ENCODE measurements around the gene ADARB2. TPM values are rescaled to one million over a fixed set of nuclear protein-coding genes. Genes with fewer than 3 reads are reported as not detected.
A peak's percentile ranks its signal among the peaks of the same experiment; 100 is the strongest.

Gene ADARB2
- total RNA-seq, 1 donor from 2014 or later, result 1.2 TPM

DNA sequence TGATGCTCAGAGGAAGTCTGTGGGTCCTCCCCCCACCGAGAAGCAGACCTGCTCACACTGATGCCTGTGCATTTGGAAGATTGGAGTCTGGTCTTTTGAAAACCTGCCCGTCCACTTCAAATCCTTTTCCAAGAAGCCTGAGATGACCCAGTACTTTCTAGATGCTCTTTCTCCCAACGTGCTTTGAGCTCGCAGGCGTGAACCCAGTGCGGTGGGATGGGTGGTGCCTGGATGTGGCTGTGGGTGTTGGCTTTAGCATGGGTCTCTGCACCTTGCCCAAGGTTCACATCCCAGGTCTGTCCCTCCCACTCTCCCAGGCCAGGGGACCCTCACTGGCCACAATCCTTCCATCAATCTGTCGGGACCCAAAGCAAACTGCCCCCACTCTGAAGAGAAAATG, 170.2 kb downstream of the ADARB2 start:
- no peak overlapping the region for H3K27ac ChIP-seq
- ATAC-seq, result no peak
- DNase-seq, result peak; percentile 37
- H3K4me3 ChIP-seq, result no peak overlapping the region
- intact Hi-C loops (cut with DNase I), result no loop called here
- H3K4me1 ChIP-seq, result no peaks in the 10 kb centered on the region
- no peaks in the 10 kb centered on the region for H3K27me3 ChIP-seq
- H3K36me3 ChIP-seq, result no peaks in the 10 kb centered on the region
- no peaks in the 10 kb centered on the region for H3K9me3 ChIP-seq
- TF ChIP-seq, protein P1, sequence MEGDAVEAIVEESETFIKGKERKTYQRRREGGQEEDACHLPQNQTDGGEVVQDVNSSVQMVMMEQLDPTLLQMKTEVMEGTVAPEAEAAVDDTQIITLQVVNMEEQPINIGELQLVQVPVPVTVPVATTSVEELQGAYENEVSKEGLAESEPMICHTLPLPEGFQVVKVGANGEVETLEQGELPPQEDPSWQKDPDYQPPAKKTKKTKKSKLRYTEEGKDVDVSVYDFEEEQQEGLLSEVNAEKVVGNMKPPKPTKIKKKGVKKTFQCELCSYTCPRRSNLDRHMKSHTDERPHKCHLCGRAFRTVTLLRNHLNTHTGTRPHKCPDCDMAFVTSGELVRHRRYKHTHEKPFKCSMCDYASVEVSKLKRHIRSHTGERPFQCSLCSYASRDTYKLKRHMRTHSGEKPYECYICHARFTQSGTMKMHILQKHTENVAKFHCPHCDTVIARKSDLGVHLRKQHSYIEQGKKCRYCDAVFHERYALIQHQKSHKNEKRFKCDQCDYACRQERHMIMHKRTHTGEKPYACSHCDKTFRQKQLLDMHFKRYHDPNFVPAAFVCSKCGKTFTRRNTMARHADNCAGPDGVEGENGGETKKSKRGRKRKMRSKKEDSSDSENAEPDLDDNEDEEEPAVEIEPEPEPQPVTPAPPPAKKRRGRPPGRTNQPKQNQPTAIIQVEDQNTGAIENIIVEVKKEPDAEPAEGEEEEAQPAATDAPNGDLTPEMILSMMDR (IDR thresholded peaks at IDR 0.05), result no peak

DNA sequence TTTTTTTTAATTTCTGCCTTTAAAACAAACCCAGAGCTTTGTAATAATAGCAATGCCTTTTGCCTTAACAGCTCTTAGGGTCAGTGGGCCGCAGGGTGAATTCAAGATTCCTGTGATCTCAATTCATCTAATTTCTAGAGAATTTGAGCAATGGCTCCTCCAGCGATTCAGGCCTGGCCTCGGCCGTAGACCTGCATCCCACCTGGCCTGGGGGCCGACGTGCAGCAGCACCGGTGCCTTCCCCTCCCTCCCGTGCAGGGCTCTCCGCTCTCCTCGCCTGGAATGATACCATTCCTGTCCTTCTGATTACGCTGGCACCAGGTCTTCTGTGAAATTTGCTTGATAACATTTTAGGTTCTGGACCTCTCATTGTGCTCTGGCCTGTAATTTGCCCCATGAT, 172.5 kb downstream of the ADARB2 start:
- no peak overlapping the region for H3K4me3 ChIP-seq
- H3K4me1 ChIP-seq, result no peaks in the 10 kb centered on the region
- intact Hi-C loops (cut with DNase I), result no loop called here
- H3K27ac ChIP-seq, result no peak overlapping the region
- no peaks in the 10 kb centered on the region for H3K27me3 ChIP-seq
- no peak for ATAC-seq
- H3K9me3 ChIP-seq, result no peaks in the 10 kb centered on the region
- H3K36me3 ChIP-seq, result no peaks in the 10 kb centered on the region
- peak; percentile 29 for DNase-seq
- TF ChIP-seq, protein P1 (IDR thresholded peaks at IDR 0.05), result no peak

DNA sequence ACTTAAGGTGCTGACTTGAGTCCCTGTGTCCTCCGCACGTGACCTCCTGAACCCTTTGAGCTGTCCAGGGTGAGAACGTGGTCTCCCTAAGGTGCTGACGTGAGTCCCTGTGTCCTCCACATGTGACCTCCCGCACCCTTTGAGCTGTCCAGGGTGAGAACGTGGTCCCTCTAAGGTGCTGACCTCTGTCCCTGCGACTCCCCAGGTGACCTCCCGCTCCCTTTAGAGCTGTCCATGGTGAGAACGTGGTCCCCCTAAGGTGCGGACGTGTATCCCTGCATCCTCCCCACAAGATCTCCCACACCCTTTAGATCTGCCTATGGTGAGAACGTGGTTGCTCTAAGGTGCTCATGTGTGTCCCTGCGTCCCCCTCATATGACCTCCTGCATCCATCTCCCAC, 174.3 kb downstream of the ADARB2 start:
- Histone ChIP-seq H3K36me3 (no peaks in the 10 kb centered on the region), H3K27me3 (no peaks in the 10 kb centered on the region), H3K27ac (no peak overlapping the region), H3K9me3 (no peaks in the 10 kb centered on the region), H3K4me1 (no peaks in the 10 kb centered on the region), H3K4me3 (no peak overlapping the region)
- intact Hi-C loops (cut with DNase I), result no loop called here
- DNase-seq (no peak), ATAC-seq (peak; percentile 19)
- TF ChIP-seq, protein P1 (IDR thresholded peaks at IDR 0.05), result no peak

DNA sequence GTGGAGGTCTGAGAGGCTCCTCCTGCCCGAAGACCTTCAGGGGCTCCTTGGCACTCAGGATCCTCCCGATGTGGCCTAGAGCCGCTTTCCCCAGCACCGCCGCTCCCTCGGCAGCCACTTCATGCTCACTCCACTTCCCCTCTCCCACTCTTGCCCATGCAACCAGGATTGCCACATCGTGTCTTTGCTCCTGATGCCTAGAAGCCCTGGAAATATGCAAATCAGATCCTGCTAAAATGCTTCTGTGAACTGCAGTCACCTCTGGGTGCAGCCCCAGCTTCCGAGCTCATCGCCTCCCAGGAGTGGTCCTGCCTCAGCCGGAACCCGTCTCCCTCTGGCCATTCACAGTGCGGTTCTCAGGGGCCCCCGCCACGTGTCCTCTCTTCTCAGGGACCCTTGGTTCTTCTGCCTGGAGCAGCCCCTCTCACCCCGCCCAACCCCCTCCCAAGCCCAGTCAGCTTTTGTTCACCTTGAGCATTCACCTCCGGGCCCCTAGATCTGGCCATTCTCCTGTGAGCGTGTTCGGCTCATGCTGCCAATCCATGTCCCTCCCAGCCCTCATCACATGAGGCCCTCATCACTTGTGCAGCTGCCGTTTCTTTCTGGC, 175.5 kb downstream of the ADARB2 start:
- TF ChIP-seq, protein P1 (IDR thresholded peaks at IDR 0.05), result no peak
- Histone ChIP-seq H3K27me3 (no peaks in the 10 kb centered on the region), H3K4me3 (no peak overlapping the region), H3K4me1 (no peaks in the 10 kb centered on the region), H3K9me3 (no peaks in the 10 kb centered on the region), H3K36me3 (no peaks in the 10 kb centered on the region), H3K27ac (no peak overlapping the region)
- ATAC-seq (peak; percentile 8), DNase-seq (no peak)
- intact Hi-C loops (cut with DNase I), result no loop called here

DNA sequence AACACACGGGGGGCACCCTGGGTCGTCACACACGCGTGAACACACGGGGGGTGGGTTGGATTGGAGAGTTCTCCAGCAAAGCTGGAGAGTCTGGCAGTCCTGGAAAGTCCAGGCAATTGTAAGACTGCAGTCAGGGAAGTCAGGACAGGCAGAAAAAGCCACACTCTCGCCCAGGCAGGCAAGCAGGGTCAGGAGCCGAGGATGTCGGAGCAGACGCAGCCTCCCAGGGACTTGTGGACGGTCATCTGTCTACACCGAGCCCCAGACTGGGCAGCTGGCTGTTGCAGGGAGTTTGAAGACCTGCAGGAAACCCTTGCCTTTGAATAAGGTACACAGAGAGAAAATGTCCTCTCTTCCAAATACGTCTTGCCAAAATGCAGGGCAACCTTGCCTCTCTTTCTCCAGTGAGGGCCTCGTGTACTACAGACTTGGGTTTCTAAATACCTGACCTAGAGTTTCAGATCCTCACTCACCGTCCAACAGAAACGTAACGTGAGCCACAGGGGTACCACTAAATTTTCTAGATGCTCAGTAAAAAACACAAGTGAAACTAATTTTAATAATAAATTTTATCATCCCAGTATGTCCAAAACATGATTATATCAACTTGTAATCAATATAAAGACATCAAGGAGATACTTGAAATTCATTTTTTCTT, 176.7 kb downstream of the ADARB2 start:
- Histone ChIP-seq H3K36me3 (no peaks in the 10 kb centered on the region), H3K27me3 (no peaks in the 10 kb centered on the region), H3K4me1 (no peaks in the 10 kb centered on the region), H3K27ac (no peak overlapping the region), H3K4me3 (no peak overlapping the region), H3K9me3 (no peaks in the 10 kb centered on the region)
- intact Hi-C loops (cut with DNase I), result no loop called here
- peak; percentile 54 for DNase-seq
- no peak for ATAC-seq
- TF ChIP-seq, protein P1 (IDR thresholded peaks at IDR 0.05), result no peak
